Body of pancreas (tissue), 4 donors: Measurements from ENCODE around the gene PCBP3. TPM values are rescaled to one million over a fixed set of nuclear protein-coding genes. Genes with fewer than 3 reads are reported as not detected.
"Not testable (repeated sequence)": the region's sequence is repeated elsewhere in the genome, so short reads cannot be mapped to it uniquely, and the experiment has no call there.

Experiments
- ATAC-seq: fragments of 150-250 bp; one replicate; pipeline ENCODE4 v1.9.1; 2016
- DNase-seq, 4 donors: peaks; one replicate each; pipeline ENCODE4 v3.0.0-alpha.2; 2019
- H3K27ac ChIP-seq, 4 donors: fragments of 200-600 bp; sonication (generic); 1 replicate in 3 of 4; 2 replicates in 1 of 4; pipeline versions ENCODE4 v1.5.1 to v1.6.1; 2016 to 2019; ENCODE audit warnings: mild to moderate bottlenecking in 1 of 4, mixed read lengths in 1 of 4, moderate library complexity in 1 of 4
- H3K27me3 ChIP-seq, 2 donors: fragments of 200-600 bp; sonication (generic); one replicate each; pipeline ENCODE4 v1.6.0; 2016; ENCODE audit warnings: mild to moderate bottlenecking in 1 of 2
- H3K36me3 ChIP-seq, 2 donors: fragments of 200-600 bp; sonication (generic); replicated peaks in 1 of 2; 2 replicates each; pipeline ENCODE4 v1.5.1; 2016; ENCODE audit warnings: low read depth in 2 of 2; ENCODE audit not compliant: insufficient read depth in 1 of 2
- H3K4me1 ChIP-seq: fragments of 200-600 bp; sonication (generic); one replicate; pipeline ENCODE4 v1.6.0; 2016
- H3K4me3 ChIP-seq, 2 donors: fragments of 200-600 bp; sonication (generic); 1 replicate in 1 of 2; 2 replicates in 1 of 2; pipeline ENCODE4 v1.5.1; 2016 to 2019
- H3K9me3 ChIP-seq, 3 donors: fragments of 200-600 bp; sonication (generic); 1 replicate in 2 of 3; 2 replicates in 1 of 3; pipeline ENCODE4 v1.5.1; 2016
- CTCF ChIP-seq, 7 experiments: fragments of 450-650 bp in 4 of 7; fragments of 200-600 bp in 3 of 7; sonication (generic) in 3 of 7; IDR thresholded peaks; one replicate each; pipeline ENCODE4 v1.5.1; 2016 to 2019; ENCODE audit warnings: antibody characterized with exemption in 7 of 7
- POLR2A ChIP-seq, 3 donors: fragments of 450-650 bp; IDR thresholded peaks; one replicate each; pipeline ENCODE4 v1.6.1; 2016; ENCODE audit warnings: antibody characterized with exemption in 3 of 3, mild to moderate bottlenecking in 2 of 3
- WGBS, 2 donors: methylation state at CpG; one replicate each; pipeline ENCODE4 v1.1.5; 2017; 5-methylcytosine and 5-hydroxymethylcytosine counted together
- intact Hi-C: fragments of 100-400 bp; cut with DNase I; formaldehyde crosslinking; loops from one replicate; pipeline ENCODE4 v1.15.1; 2023
- total RNA-seq, 2 donors: library from RNA; depleted of rRNA; stranded (reverse); fragments of >200 nt; gene quantifications; one replicate each; pipeline ENCODE4 v1.1.0, GENCODE V29; 2016

The PCBP3 gene
- total RNA-seq, 2 donors from 2014 or later: 1.3 to 4.6 TPM

- Histone ChIP-seq H3K36me3 (no peaks in the 10 kb centered on the region), H3K4me1 (no peaks in the 10 kb centered on the region), H3K27ac (no peak overlapping the region), H3K9me3 (no peaks in the 10 kb centered on the region), H3K27me3 (no peaks in the 10 kb centered on the region), H3K4me3 (no peak overlapping the region)
- no peak for ATAC-seq
- TF ChIP-seq CTCF (IDR thresholded peaks at IDR 0.05) (no peak), POLR2A (IDR thresholded peaks at IDR 0.05) (no peak)
- no peak for DNase-seq
- intact Hi-C loops: no loop called here
- 67 to 91% methylated on average over 2 of the region's 2 CpGs for WGBS, 2 donors
These were observed 204.8 kb downstream of the PCBP3 start for GRCh38 chr21:45848331-45848730.

DNA sequence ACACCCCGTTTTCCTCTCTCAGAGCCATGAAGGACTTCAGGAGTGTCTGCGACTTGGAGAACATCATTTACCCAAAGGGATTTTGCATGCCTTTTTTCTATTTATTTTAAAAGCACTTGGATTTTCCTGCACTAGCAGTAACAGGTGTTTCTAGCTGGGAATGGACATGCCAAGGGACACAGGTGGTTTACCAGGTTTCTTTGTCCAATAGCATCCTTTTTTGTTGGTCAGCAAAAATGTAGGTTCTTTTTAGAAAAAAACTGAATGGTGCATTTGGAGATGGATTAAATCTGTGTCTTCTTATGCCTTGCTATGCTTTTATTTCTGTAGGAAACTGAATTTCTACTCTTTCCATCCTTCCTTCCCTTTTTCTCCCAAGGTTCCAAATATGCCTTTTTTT, 205.3 kb downstream of the PCBP3 start:
- H3K9me3 ChIP-seq: no peaks in the 10 kb centered on the region
- 51 to 60% methylated on average over 2 of the region's 2 CpGs for WGBS, 2 donors
- H3K27me3 ChIP-seq: no peaks in the 10 kb centered on the region
- H3K4me3 ChIP-seq: no peak overlapping the region
- H3K36me3 ChIP-seq: no peaks in the 10 kb centered on the region
- DNase-seq (no peak), ATAC-seq (no peak)
- intact Hi-C loops: no loop called here
- H3K4me1 ChIP-seq: no peaks in the 10 kb centered on the region
- TF ChIP-seq POLR2A (IDR thresholded peaks at IDR 0.05) (no peak), CTCF (IDR thresholded peaks at IDR 0.05) (no peak)
- H3K27ac ChIP-seq: no peak overlapping the region

GRCh38 chr21:45849651-45850050, 206.1 kb downstream of the PCBP3 start:
- H3K4me3 ChIP-seq: no peak overlapping the region
- no peak for TF ChIP-seq CTCF (IDR thresholded peaks at IDR 0.05)
- TF ChIP-seq POLR2A (IDR thresholded peaks at IDR 0.05): no peak
- no peaks in the 10 kb centered on the region for H3K9me3 ChIP-seq
- no peaks in the 10 kb centered on the region for H3K36me3 ChIP-seq
- intact Hi-C loops: no loop called here
- no peaks in the 10 kb centered on the region for H3K4me1 ChIP-seq
- DNase-seq (no peak), ATAC-seq (no peak)
- WGBS, 2 donors: 78 to 79% methylated on average over 10 of the region's 10 CpGs
- H3K27me3 ChIP-seq: no peaks in the 10 kb centered on the region
- H3K27ac ChIP-seq: no peak overlapping the region

GRCh38 chr21:45850181-45850580, 206.7 kb downstream of the PCBP3 start:
- H3K9me3 ChIP-seq: no peaks in the 10 kb centered on the region
- TF ChIP-seq POLR2A (IDR thresholded peaks at IDR 0.05): no peak
- TF ChIP-seq CTCF (IDR thresholded peaks at IDR 0.05): no peak
- intact Hi-C loops: no loop called here
- no peak for DNase-seq
- H3K4me1 ChIP-seq: no peaks in the 10 kb centered on the region
- no peak overlapping the region for H3K4me3 ChIP-seq
- no peak for ATAC-seq
- no peaks in the 10 kb centered on the region for H3K27me3 ChIP-seq
- H3K36me3 ChIP-seq: no peaks in the 10 kb centered on the region
- 77 to 80% methylated on average over 4 of the region's 4 CpGs for WGBS, 2 donors
- no peak overlapping the region for H3K27ac ChIP-seq

- H3K4me3 ChIP-seq, H3K27me3 ChIP-seq, H3K36me3 ChIP-seq, H3K9me3 ChIP-seq, ATAC-seq, intact Hi-C loops, H3K4me1 ChIP-seq, DNase-seq, H3K27ac ChIP-seq: not testable (repeated sequence)
- 71 to 88% methylated on average over 3 to 4 of the region's 5 CpGs for WGBS, 2 donors
These were observed 208.9 kb downstream of the PCBP3 start for GRCh38 chr21:45852386-45852785.
